ENCODE data around the gene SHPK. TPM values are rescaled to one million over a fixed set of nuclear protein-coding genes. Genes with fewer than 3 reads are reported as not detected.

Gene SHPK
- total RNA-seq, 1 experiment from 2014 or later, result 20.0 TPM

DNA sequence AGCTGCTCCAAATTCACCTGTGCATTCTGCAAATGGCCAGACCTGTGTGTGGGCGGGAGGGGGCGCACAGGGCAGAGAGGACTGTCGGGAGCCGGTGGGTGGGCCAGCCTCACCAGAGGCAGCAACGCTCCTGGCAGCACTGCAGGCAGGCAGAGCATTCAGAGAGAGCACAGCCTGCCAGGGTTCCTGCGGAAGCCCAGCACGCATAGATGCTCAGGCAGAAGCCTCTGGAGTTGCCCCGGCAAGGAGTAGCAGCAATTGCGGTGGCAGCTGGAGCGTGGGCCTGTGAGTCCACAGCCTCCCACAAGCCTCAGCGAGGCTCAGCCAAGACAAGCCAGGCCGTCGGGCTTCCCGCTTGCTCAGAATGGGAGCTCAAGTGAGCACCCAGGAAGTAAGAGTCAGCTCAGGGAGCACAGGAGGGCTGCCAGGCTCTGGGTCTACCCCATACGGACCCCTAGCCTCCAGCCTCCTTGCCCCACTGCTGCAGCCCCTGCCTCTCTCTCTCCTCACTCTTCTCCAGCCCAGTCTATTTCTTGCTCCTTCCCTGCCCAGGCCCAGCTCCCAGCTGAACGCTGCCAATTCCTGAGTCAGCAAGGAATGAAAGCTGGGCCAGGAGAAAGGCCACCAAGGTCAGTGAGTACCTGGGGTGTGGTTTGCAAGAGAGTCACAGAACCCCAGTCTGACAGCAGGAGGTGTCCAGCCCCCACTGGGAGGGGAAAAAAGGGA is 42.2 kb upstream of the SHPK start:
- H3K27ac ChIP-seq (ENCODE audit: low read depth, low read length, poor library complexity, severe bottlenecking), result no peak overlapping the region
- intact Hi-C loops (cut with micrococcal nuclease; ENCODE audit: unreplicated experiment), result no loop called here
- DNase-seq (ENCODE audit: low spot score), result no peak
- ChIA-PET CTCF (no interaction called here), POLR2A (ENCODE audit: low non-redundant PET) (no interaction called here)
- H3K9me3 ChIP-seq (ENCODE audit: low read depth, low read length, poor library complexity, severe bottlenecking), result no peaks in the 10 kb centered on the region
- no TSS peak for BruUV-seq (replicated peaks)
- TF ChIP-seq, protein P1, sequence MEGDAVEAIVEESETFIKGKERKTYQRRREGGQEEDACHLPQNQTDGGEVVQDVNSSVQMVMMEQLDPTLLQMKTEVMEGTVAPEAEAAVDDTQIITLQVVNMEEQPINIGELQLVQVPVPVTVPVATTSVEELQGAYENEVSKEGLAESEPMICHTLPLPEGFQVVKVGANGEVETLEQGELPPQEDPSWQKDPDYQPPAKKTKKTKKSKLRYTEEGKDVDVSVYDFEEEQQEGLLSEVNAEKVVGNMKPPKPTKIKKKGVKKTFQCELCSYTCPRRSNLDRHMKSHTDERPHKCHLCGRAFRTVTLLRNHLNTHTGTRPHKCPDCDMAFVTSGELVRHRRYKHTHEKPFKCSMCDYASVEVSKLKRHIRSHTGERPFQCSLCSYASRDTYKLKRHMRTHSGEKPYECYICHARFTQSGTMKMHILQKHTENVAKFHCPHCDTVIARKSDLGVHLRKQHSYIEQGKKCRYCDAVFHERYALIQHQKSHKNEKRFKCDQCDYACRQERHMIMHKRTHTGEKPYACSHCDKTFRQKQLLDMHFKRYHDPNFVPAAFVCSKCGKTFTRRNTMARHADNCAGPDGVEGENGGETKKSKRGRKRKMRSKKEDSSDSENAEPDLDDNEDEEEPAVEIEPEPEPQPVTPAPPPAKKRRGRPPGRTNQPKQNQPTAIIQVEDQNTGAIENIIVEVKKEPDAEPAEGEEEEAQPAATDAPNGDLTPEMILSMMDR (conservative IDR thresholded peaks at IDR 0.05; ENCODE audit: low read depth, low read length), result no peak
- TF ChIP-seq EZH2 (IDR thresholded peaks at IDR 0.05; ENCODE audit: borderline replicate concordance, low read depth, low read length, poor library complexity, severe bottlenecking), result no peak
- H3K27me3 ChIP-seq (replicated peaks; ENCODE audit: insufficient read depth, low read depth, low read length, poor library complexity), result peaks cover 7% of the 10 kb centered on the region
- no peaks in the 10 kb centered on the region for H3K4me1 ChIP-seq (ENCODE audit: insufficient read depth, low read length, poor library complexity, severe bottlenecking)
- H3K4me3 ChIP-seq (ENCODE audit: low read depth, low read length, poor library complexity, severe bottlenecking), result no peak overlapping the region
- H3K36me3 ChIP-seq (ENCODE audit: insufficient read depth, low read length, poor library complexity, severe bottlenecking), result no peaks in the 10 kb centered on the region

DNA sequence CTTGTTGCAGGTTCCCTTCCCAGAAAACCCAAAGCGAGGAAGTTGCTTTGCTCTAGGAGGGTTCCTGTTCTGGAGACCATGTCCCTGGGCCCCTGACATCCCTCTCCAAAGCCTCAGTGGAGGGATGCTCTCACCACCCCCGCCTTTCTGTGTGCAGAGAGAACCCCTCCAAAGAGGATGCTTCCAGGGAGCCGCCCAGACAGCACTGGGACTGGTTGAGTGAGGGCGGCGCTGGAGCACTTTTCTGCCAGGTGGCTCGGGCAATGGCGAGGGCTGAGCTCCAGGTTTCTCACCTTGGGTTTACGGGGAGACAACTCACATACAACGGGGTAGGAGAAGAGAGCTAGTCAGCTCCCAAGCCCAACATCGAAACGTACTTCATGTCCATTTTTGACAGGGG is 39.8 kb upstream of the SHPK start:
- TF ChIP-seq EZH2 (IDR thresholded peaks at IDR 0.05; ENCODE audit: borderline replicate concordance, low read depth, low read length, poor library complexity, severe bottlenecking), result no peak
- TF ChIP-seq, protein P1 (conservative IDR thresholded peaks at IDR 0.05; ENCODE audit: low read depth, low read length), result no peak
- POLR2A ChIA-PET (ENCODE audit: low non-redundant PET), result no interaction called here
- CTCF ChIA-PET, result no interaction called here
- no peak for DNase-seq (ENCODE audit: low spot score)
- H3K9me3 ChIP-seq (ENCODE audit: low read depth, low read length, poor library complexity, severe bottlenecking), result no peaks in the 10 kb centered on the region
- no peak overlapping the region for H3K27ac ChIP-seq (ENCODE audit: low read depth, low read length, poor library complexity, severe bottlenecking)
- peaks cover 7% of the 10 kb centered on the region for H3K27me3 ChIP-seq (replicated peaks; ENCODE audit: insufficient read depth, low read depth, low read length, poor library complexity)
- intact Hi-C loops (cut with micrococcal nuclease; ENCODE audit: unreplicated experiment), result no loop called here
- no TSS peak for BruUV-seq (replicated peaks)
- no peaks in the 10 kb centered on the region for H3K4me1 ChIP-seq (ENCODE audit: insufficient read depth, low read length, poor library complexity, severe bottlenecking)
- no peak overlapping the region for H3K4me3 ChIP-seq (ENCODE audit: low read depth, low read length, poor library complexity, severe bottlenecking)
- no peaks in the 10 kb centered on the region for H3K36me3 ChIP-seq (ENCODE audit: insufficient read depth, low read length, poor library complexity, severe bottlenecking)

GRCh38 chr17:3672571-3672970 is 36.5 kb upstream of the SHPK start:
- CTCF ChIA-PET, result no interaction called here

More at GRCh38 chr17:3672571-3672970, 36.5 kb upstream of the SHPK start:
- Histone ChIP-seq H3K27ac (ENCODE audit: low read depth, low read length, poor library complexity, severe bottlenecking) (no peak overlapping the region), H3K36me3 (ENCODE audit: insufficient read depth, low read length, poor library complexity, severe bottlenecking) (peaks cover 3% of the 10 kb centered on the region), H3K9me3 (ENCODE audit: low read depth, low read length, poor library complexity, severe bottlenecking) (no peaks in the 10 kb centered on the region), H3K4me1 (ENCODE audit: insufficient read depth, low read length, poor library complexity, severe bottlenecking) (peaks cover 7% of the 10 kb centered on the region), H3K4me3 (ENCODE audit: low read depth, low read length, poor library complexity, severe bottlenecking) (no peak overlapping the region), H3K27me3 (replicated peaks; ENCODE audit: insufficient read depth, low read depth, low read length, poor library complexity) (no peaks in the 10 kb centered on the region)
- BruUV-seq (replicated peaks), result no TSS peak
- POLR2A ChIA-PET (ENCODE audit: low non-redundant PET), result no interaction called here
- intact Hi-C loops (cut with micrococcal nuclease; ENCODE audit: unreplicated experiment), result no loop called here
- DNase-seq (ENCODE audit: low spot score), result no peak
- TF ChIP-seq EZH2 (IDR thresholded peaks at IDR 0.05; ENCODE audit: borderline replicate concordance, low read depth, low read length, poor library complexity, severe bottlenecking), result no peak
- TF ChIP-seq, protein P1 (conservative IDR thresholded peaks at IDR 0.05; ENCODE audit: low read depth, low read length), result no peak
